ENCODE measurements around the gene SH2B3. TPM values are rescaled to one million over a fixed set of nuclear protein-coding genes. Genes with fewer than 3 reads are reported as not detected.
A peak's percentile ranks its signal among the peaks of the same experiment; 100 is the strongest.

SH2B3 gene
- total and polyA plus RNA-seq, 9 of the 15 experiments (the other 6 are each of a cell fraction or from before 2014, with no cell fraction given) = 10.8 to 75.3 (median 37.4) TPM

DNA sequence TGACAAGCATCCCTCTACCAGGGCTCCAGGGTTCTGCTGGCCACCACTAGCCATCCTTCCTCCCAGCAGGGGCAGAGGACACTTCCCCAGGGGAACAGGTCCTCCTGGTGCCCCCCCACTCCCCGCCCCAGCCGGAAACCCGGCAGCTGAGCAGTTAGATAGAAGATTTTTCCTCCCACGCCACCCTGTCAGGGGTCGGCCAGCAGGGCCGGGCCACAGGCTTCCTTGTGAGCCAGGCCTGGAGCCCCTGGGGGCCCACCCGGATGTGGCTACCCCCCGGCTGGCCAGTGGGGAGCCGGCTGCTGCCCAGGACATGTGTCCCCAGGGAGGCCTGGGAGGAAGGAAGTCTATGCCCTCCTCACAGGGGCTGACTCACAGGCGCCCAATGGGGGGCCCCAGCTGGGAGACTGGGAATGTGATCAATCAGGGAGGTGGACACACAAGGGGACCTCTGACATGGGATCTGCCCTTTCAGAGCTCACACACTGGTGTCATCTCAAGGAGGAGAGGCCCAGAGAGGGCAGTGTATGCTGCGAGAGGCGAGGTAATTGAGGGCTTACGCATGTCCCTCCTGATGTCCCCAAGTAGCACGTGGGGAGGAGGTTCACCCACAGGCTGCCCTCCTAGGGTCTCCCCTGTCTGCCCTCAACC is 4.2 kb downstream of the SH2B3 start (continued):
- TF ChIP-seq ATF7 (IDR thresholded peaks at IDR 0.05) = no peak
- TF ChIP-seq ZNF551 (CRISPR knock-in tag; IDR thresholded peaks at IDR 0.05) = no peak
- TF ChIP-seq HNRNPH1 (optimal IDR thresholded peaks at IDR 0.05; ENCODE audit: low read depth, low read length) = no peak
- TF ChIP-seq WHSC1 (IDR thresholded peaks at IDR 0.05; ENCODE audit: low read length) = no peak
- TF ChIP-seq BRD4 (IDR thresholded peaks at IDR 0.05) = no peak
- no peak for TF ChIP-seq KAT7 (CRISPR knock-in tag; IDR thresholded peaks at IDR 0.05; ENCODE audit: borderline replicate concordance)
- no peak for TF ChIP-seq NCOA4 (IDR thresholded peaks at IDR 0.05; ENCODE audit: partially characterized antibody)
- no peak for TF ChIP-seq PHB2 (IDR thresholded peaks at IDR 0.05; ENCODE audit: low read depth)
- no peak for TF ChIP-seq CBX2 (IDR thresholded peaks at IDR 0.05; ENCODE audit: insufficient read depth, low read length, poor library complexity, severe bottlenecking)
- no peak for TF ChIP-seq ZNF184 (CRISPR knock-in tag; IDR thresholded peaks at IDR 0.05)
- no peak for TF ChIP-seq PCBP2 (IDR thresholded peaks at IDR 0.05; ENCODE audit: low read depth, low read length, poor library complexity, severe bottlenecking)
- TF ChIP-seq, protein P1, sequence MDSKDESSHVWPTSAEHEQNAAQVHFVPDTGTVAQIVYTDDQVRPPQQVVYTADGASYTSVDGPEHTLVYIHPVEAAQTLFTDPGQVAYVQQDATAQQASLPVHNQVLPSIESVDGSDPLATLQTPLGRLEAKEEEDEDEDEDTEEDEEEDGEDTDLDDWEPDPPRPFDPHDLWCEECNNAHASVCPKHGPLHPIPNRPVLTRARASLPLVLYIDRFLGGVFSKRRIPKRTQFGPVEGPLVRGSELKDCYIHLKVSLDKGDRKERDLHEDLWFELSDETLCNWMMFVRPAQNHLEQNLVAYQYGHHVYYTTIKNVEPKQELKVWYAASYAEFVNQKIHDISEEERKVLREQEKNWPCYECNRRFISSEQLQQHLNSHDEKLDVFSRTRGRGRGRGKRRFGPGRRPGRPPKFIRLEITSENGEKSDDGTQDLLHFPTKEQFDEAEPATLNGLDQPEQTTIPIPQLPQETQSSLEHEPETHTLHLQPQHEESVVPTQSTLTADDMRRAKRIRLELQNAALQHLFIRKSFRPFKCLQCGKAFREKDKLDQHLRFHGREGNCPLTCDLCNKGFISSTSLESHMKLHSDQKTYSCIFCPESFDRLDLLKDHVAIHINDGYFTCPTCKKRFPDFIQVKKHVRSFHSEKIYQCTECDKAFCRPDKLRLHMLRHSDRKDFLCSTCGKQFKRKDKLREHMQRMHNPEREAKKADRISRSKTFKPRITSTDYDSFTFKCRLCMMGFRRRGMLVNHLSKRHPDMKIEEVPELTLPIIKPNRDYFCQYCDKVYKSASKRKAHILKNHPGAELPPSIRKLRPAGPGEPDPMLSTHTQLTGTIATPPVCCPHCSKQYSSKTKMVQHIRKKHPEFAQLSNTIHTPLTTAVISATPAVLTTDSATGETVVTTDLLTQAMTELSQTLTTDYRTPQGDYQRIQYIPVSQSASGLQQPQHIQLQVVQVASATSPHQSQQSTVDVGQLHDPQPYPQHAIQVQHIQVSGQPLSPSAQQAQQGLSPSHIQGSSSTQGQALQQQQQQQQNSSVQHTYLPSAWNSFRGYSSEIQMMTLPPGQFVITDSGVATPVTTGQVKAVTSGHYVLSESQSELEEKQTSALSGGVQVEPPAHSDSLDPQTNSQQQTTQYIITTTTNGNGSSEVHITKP (IDR thresholded peaks at IDR 0.05; ENCODE audit: partially characterized antibody) = no peak
- TF ChIP-seq, protein P2, sequence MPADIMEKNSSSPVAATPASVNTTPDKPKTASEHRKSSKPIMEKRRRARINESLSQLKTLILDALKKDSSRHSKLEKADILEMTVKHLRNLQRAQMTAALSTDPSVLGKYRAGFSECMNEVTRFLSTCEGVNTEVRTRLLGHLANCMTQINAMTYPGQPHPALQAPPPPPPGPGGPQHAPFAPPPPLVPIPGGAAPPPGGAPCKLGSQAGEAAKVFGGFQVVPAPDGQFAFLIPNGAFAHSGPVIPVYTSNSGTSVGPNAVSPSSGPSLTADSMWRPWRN (IDR thresholded peaks at IDR 0.05; ENCODE audit: low read depth) = no peak
- TF ChIP-seq RB1 (IDR thresholded peaks at IDR 0.05; ENCODE audit: low read depth) = 0 out of 2 replicates have a peak, but pooled peaks have one; percentile 28
- no peak for TF ChIP-seq RBM25 (IDR thresholded peaks at IDR 0.05; ENCODE audit: low read depth, low read length, severe bottlenecking)
- no peak for TF ChIP-seq NR1H2 (CRISPR knock-in tag; IDR thresholded peaks at IDR 0.05)
- TF ChIP-seq ZNF140 (CRISPR knock-in tag; IDR thresholded peaks at IDR 0.05) = no peak
- no peak for TF ChIP-seq MTF1 (CRISPR knock-in tag; IDR thresholded peaks at IDR 0.05; ENCODE audit: borderline replicate concordance)
